RWPE1 (cell line): Measurements from ENCODE around the gene RNPEP.
"Not testable (repeated sequence)": the region's sequence is repeated elsewhere in the genome, so short reads cannot be mapped to it uniquely, and the experiment has no call there.

Experiments used
- CTCF ChIA-PET: fragments of 350-600 bp; sonication (Branson Sonifier 250); formaldehyde crosslinking; extraction: SDS; loops from one replicate; lab custom pipeline; 2021; lab: Yijun Ruan, JAX
- POLR2A ChIA-PET: fragments of 400-600 bp; formaldehyde crosslinking; extraction: SDS; loops from one replicate; lab custom pipeline; 2020; ENCODE audit warnings: antibody characterized with exemption; ENCODE audit not compliant: low non-redundant PET; lab: Yijun Ruan, JAX
- DNase-seq: peaks from one replicate; pipeline ENCODE4 v3.0.0; 2012; ENCODE audit warnings: low spot score
- H3K27ac ChIP-seq: fragments of 450-650 bp; 2 replicates; pipeline ENCODE4 v1.5.1; 2017
- CTCF ChIP-seq: fragments of 450-650 bp; conservative IDR thresholded peaks from 2 replicates; pipeline ENCODE4 v1.5.1; 2017; ENCODE audit warnings: low read depth, mild to moderate bottlenecking

The RNPEP gene

GRCh38 chr1:201955729-201956143, 26.7 kb upstream of the RNPEP start:
- DNase-seq, result no peak
- ChIA-PET CTCF (interaction anchor here (0.7 kb wide), 1 partner anchor 62 kb away, joined by 3 read pairs; no protein-coding TSS in a partner anchor), POLR2A (interaction anchor here (0.6 to 1.5 kb wide), 2 partner anchors 10 to 69 kb away, joined by 3 to 5 read pairs; partner anchors contain the start of gene LMOD1)
- TF ChIP-seq CTCF, result no peak
- peak overlapping the region; percentile 71 for H3K27ac ChIP-seq

GRCh38 chr1:201958348-201958747, 24.1 kb upstream of the RNPEP start:
- ChIA-PET POLR2A (no interaction called here), CTCF (interaction anchor here (1.4 to 1.6 kb wide), 2 partner anchors 62 to 177 kb away, joined by 5 to 6 read pairs; no protein-coding TSS in a partner anchor)
- TF ChIP-seq CTCF, result no peak
- no peak for DNase-seq
- H3K27ac ChIP-seq, result no peak overlapping the region

DNA sequence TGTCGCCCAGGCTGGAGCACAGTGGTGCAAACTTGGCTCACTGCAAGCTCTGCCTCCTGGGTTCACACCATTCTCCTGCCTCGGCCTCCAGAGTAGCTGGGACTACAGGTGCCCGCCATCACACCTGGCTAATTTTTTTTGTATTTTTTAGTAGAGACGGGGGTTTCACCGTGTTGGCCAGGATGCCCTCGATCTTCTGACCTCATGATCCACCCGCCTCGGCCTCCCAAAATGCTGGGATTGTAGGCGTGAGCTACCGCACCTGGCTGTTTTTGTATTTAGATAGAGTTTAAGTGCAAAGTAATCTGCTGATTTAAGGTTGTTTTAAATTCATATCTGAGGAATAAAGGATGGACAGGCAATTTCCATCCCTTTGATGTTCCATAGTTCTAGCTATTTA, 20.1 kb upstream of the RNPEP start:
- ChIA-PET CTCF (interaction anchor here (1.0 to 3.2 kb wide), 3 partner anchors 10 to 173 kb away, joined by 3 to 21 read pairs (median 3); no protein-coding TSS in a partner anchor), POLR2A (interaction anchor here (0.6 kb wide), 1 partner anchor 10 kb away, joined by 3 read pairs; no protein-coding TSS in a partner anchor)
- DNase-seq, H3K27ac ChIP-seq: not testable (repeated sequence)

DNA sequence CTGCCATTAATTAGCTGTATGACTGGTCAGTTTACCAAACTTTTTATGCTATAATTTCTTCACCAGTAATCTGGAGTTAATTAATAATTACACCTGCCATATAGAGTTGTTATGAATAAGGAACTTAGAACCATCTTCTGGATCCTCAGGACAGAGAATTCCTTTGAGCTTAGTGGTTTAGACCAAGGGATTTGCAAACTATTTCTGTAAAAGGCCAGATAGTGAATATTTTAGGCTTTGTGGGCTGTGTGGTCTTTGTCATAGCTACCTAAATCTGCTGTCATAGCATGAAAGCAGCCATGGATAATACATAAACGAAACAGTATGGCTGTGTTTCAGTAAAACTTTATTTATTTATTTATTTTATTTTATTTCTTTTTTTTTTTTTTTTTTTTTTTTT, 18.2 kb upstream of the RNPEP start:
- no peak for DNase-seq
- no peak for TF ChIP-seq CTCF
- H3K27ac ChIP-seq, result no peak overlapping the region
- POLR2A ChIA-PET, result interaction anchor here (0.6 kb wide), 1 partner anchor 10 kb away, joined by 15 read pairs; no protein-coding TSS in a partner anchor
- CTCF ChIA-PET, result interaction anchor here (0.9 kb wide), 1 partner anchor 72 kb away, joined by 3 read pairs; no protein-coding TSS in a partner anchor

GRCh38 chr1:201966171-201966570, 16.3 kb upstream of the RNPEP start:
- POLR2A ChIA-PET, result no interaction called here
- no peak for TF ChIP-seq CTCF
- no peak overlapping the region for H3K27ac ChIP-seq
- DNase-seq, result no peak
- CTCF ChIA-PET, result interaction anchor here (0.7 to 2.2 kb wide), 3 partner anchors 22 to 152 kb away, joined by 3 to 8 read pairs (median 3); no protein-coding TSS in a partner anchor

DNA sequence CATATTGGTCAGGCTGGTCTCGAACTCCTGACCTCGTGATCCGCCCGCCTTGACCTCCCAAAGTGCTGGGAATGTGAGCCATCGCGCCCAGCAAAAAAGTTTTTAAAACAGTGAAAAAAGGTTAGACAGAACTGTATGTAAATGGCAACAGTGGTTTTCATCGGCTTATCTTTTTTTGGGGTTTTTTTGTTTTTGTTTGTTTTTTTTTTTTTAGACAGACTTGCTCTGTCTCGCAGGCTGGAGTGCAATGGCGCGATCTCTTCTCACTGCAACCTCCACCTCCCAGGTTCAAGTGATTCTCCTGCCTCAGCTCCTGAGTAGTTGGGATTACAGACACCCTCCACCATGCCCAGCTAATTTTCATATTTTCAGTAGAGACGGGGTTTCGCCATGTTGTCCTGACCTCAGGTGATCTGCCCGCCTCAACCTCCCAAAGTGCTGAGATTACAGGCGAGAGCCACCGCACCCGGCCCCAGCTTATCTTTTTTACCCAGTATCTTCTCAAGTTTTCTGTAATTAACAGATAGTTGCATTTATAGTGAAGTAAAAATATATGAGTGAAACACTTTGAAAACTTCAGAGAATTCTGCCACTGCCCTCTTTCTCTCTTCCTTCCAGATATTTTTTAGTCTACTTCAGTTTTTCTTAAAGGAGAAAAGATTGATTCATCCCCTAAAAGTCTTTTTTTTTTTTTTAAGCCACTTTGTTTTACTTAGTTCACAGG, 14.1 kb upstream of the RNPEP start:
- DNase-seq, result no peak
- ChIA-PET POLR2A (no interaction called here), CTCF (interaction anchor here (0.5 to 2.3 kb wide), 6 partner anchors 9 to 167 kb away, joined by 3 to 14 read pairs (median 4); no protein-coding TSS in a partner anchor)
- TF ChIP-seq CTCF, result no peak
- no peak overlapping the region for H3K27ac ChIP-seq
